Adrenal gland (tissue), 5 donors: ENCODE measurements around the gene ESR2.

Source experiments
- CTCF ChIP-seq, 6 experiments: fragments of 450-650 bp in 4 of 6; fragments of 200-600 bp in 2 of 6; sonication (generic) in 1 of 6; IDR thresholded peaks; 1 replicate in 5 of 6; 2 replicates in 1 of 6; pipeline versions ENCODE4 v1.5.1 to v1.8.0; 2016 to 2021; ENCODE audit warnings: antibody characterized with exemption in 6 of 6, mild to moderate bottlenecking in 2 of 6, moderate library complexity in 1 of 6
- POLR2A ChIP-seq, 2 donors: fragments of 450-650 bp; IDR thresholded peaks; one replicate each; pipeline ENCODE4 v1.6.1; 2017; ENCODE audit warnings: antibody characterized with exemption in 2 of 2, mild to moderate bottlenecking in 2 of 2, moderate library complexity in 1 of 2
- donor health status: DM: no; HTN: no; CAD: no.

DNA sequence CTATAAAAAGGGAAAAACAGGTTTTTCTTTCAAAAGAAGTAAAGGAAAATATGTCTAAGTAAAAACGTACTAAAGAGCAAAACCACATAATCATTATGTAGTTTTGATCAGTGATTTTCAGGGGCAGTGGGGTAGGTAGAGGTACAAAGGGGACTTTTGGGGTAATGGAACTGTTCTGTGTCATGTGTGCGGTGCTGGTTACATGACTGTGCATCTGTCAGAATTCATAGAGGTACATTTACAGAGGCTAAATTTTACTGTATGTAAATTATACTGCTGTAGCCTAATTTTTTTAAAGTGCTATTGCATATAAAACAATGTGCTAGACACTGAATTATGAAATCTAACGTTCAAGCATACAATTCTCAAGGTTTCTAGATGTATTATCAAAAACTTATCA, 2.0 kb downstream of the ESR2 start:
- TF ChIP-seq CTCF (IDR thresholded peaks at IDR 0.05): no peak
- TF ChIP-seq POLR2A (IDR thresholded peaks at IDR 0.05): no peak
